ENCODE measurements around the gene MTX1. TPM values are rescaled to one million over a fixed set of nuclear protein-coding genes. Genes with fewer than 3 reads are reported as not detected.
"Not testable (repeated sequence)": the region's sequence is repeated elsewhere in the genome, so short reads cannot be mapped to it uniquely, and the experiment has no call there.

MTX1 gene
- total and polyA plus RNA-seq, 4 experiments from 2014 or later, result 17.7 to 65.5 (median 30.4) TPM

DNA sequence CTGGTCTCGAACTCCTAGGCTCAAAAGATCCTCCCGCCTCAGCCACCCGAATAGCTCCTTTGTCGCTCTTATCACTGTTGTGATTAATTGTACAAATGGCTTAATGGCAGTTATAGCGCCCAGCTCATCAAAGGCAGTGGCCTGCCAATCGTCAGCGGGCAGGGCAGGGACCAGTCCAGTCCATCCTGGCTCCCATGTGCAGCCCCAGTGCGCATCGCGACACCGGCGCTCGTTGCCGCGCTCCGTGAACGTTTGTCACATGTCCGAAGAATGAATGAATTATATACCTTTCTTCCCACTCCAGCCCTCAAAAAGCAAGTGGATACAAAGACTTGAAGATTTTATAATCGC is 18.4 kb downstream of the MTX1 start:
- Mint-ChIP-seq H3K4me3 (peak overlapping the region; percentile 78 to 93 (median 88)), H3K9me3 (no peaks in the 10 kb centered on the region), H3K36me3 (peaks cover 0 to 9% of the 10 kb centered on the region in 2 donors), H3K27ac (peak overlapping the region; percentile 77 to 97 (median 93)), H3K27me3 (no peaks in the 10 kb centered on the region), H3K4me1 (peaks cover 14 to 34% (median 25%) of the 10 kb centered on the region in 4 donors)
- H3K27me3 ChIP-seq (ENCODE audit: insufficient read depth, low read length), result no peaks in the 10 kb centered on the region
- peaks cover 19% of the 10 kb centered on the region for H3K4me1 ChIP-seq (ENCODE audit: insufficient read depth, low read length)
- H3K27ac ChIP-seq (ENCODE audit: low read depth, low read length), result peak overlapping the region; percentile 69
- H3K9me3 ChIP-seq (ENCODE audit: control insufficient read depth in 1 of 2, low read length in 2 of 2), result no peaks in the 10 kb centered on the region
- no peaks in the 10 kb centered on the region for H3K36me3 ChIP-seq (ENCODE audit: insufficient read depth, low read length)
- intact Hi-C loops (cut with micrococcal nuclease), result loop anchor here (1.0 kb wide), 5 partner anchors 17 to 136 kb away; partner anchors contain the start of gene THBS3
- ChIA-PET POLR2A (ENCODE audit: partially characterized antibody) (interaction anchor here (1.1 to 3.8 kb wide), 13 partner anchors 14 to 142 kb away, joined by 3 to 89 read pairs (median 7); partner anchors contain the start of genes CLK2, KRTCAP2, MTX1 and THBS3), CTCF (ENCODE audit: partially characterized antibody) (interaction anchor here (0.7 to 7.4 kb wide), 15 partner anchors 12 to 135 kb away, joined by 3 to 106 read pairs (median 5); partner anchors contain the start of genes KRTCAP2, MTX1 and THBS3)
- no peak for DNase-seq
- H3K4me3 ChIP-seq (ENCODE audit: low read length in 2 of 2), result peak overlapping the region; percentile 80 to 86

DNA sequence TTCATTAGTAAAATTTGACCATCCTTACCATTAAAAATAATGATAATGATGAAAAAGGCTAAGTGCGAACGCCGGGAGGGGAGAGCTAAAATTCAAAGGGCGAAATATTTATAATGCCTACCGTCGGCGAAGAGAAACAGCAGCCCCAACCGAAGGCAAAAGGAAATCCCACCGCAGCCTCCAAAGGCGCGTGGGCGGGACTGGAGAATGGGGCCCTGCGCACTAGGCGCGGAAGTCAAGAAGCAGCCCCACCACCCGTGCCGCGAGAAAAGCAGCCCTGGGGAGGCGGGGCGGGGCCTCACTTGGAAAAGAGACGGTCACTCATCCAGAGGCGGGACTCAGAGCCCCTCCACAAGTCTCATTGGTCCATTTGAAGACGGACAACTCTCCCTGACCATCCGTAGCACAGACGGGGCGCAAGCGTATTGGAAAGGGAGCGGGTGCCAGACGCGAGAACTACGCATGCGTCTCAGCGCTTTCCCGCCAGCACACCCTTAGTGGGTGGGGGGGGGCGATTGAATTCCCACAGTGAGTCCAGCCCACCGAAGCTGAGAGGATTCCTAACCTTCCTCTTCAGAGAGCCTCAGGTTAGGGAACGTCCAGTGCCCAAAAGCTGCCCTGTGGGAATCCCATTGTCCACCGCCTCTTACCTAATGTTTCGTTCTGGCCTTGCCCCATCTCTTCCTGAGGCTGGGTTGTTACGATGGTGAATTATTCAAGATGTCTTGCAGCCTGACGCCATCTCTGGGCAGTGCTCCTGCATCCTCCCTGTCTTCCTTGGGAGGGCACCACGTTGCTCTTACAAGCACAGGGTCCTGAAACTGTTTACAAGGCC is 19.0 kb downstream of the MTX1 start:
- Mint-ChIP-seq H3K9me3 (no peaks in the 10 kb centered on the region), H3K27me3 (no peaks in the 10 kb centered on the region), H3K4me3 (peak overlapping the region; percentile 78 to 93 (median 88)), H3K36me3 (peaks cover 0 to 9% of the 10 kb centered on the region in 2 donors), H3K27ac (peak overlapping the region; percentile 77 to 97 (median 93)), H3K4me1 (peaks cover 14 to 34% (median 25%) of the 10 kb centered on the region in 4 donors)
- Histone ChIP-seq H3K4me1 (ENCODE audit: insufficient read depth, low read length) (peaks cover 19% of the 10 kb centered on the region), H3K4me3 (ENCODE audit: low read length in 2 of 2) (peak overlapping the region; percentile 80 to 86), H3K27me3 (ENCODE audit: insufficient read depth, low read length) (no peaks in the 10 kb centered on the region), H3K27ac (ENCODE audit: low read depth, low read length) (peak overlapping the region; percentile 69), H3K9me3 (ENCODE audit: control insufficient read depth in 1 of 2, low read length in 2 of 2) (no peaks in the 10 kb centered on the region), H3K36me3 (ENCODE audit: insufficient read depth, low read length) (no peaks in the 10 kb centered on the region)
- intact Hi-C loops (cut with micrococcal nuclease), result loop anchor here (1.0 kb wide), 2 partner anchors 17 to 33 kb away; no protein-coding TSS in a partner anchor
- peak; percentile 94 to 99 (median 98) for DNase-seq
- CTCF ChIA-PET (ENCODE audit: partially characterized antibody), result interaction anchor here (0.6 to 7.4 kb wide), 17 partner anchors 12 to 143 kb away, joined by 3 to 106 read pairs (median 5); partner anchors contain the start of genes KRTCAP2, MTX1 and THBS3
- POLR2A ChIA-PET (ENCODE audit: partially characterized antibody), result interaction anchor here (1.1 to 3.8 kb wide), 13 partner anchors 14 to 142 kb away, joined by 3 to 89 read pairs (median 7); partner anchors contain the start of genes CLK2, KRTCAP2, MTX1 and THBS3

DNA sequence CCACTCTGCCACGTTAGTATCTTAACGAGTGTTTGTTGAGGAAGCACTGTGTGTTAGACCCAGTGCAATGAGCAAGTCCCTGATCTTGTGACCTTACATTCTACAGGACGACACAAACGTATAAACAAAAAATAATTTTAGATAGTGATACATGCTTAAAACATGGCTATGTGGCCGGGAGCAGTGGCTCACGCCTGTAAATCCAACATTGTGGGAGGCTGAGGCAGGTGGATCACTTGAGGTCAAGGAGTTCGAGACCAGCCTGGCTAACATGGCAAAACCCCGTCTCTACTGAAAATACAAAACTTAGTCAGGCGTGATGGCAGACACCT is 19.6 kb downstream of the MTX1 start:
- Mint-ChIP-seq H3K4me1 (peaks cover 14 to 34% (median 25%) of the 10 kb centered on the region in 4 donors), H3K9me3 (no peaks in the 10 kb centered on the region), H3K27me3 (no peaks in the 10 kb centered on the region), H3K27ac (peak overlapping the region; percentile 77 to 97 (median 93)), H3K4me3 (peak overlapping the region; percentile 78 to 93 (median 88)), H3K36me3 (peaks cover 0 to 9% of the 10 kb centered on the region in 2 donors)
- ChIA-PET POLR2A (ENCODE audit: partially characterized antibody) (interaction anchor here (1.5 to 3.8 kb wide), 8 partner anchors 13 to 143 kb away, joined by 3 to 89 read pairs (median 15); partner anchors contain the start of genes CLK2, KRTCAP2, MTX1 and THBS3), CTCF (ENCODE audit: partially characterized antibody) (interaction anchor here (0.6 to 7.4 kb wide), 6 partner anchors 21 to 143 kb away, joined by 3 to 106 read pairs (median 9); partner anchors contain the start of genes KRTCAP2, MTX1 and THBS3)
- no peaks in the 10 kb centered on the region for H3K36me3 ChIP-seq (ENCODE audit: insufficient read depth, low read length)
- H3K27ac ChIP-seq (ENCODE audit: low read depth, low read length), result peak overlapping the region; percentile 69
- no peak for DNase-seq
- H3K9me3 ChIP-seq (ENCODE audit: control insufficient read depth in 1 of 2, low read length in 2 of 2), result no peaks in the 10 kb centered on the region
- H3K27me3 ChIP-seq (ENCODE audit: insufficient read depth, low read length), result no peaks in the 10 kb centered on the region
- intact Hi-C loops (cut with micrococcal nuclease), result no loop called here
- peak overlapping the region in 1 of 2 donors; percentile 80 for H3K4me3 ChIP-seq (ENCODE audit: low read length in 2 of 2)
- peaks cover 19% of the 10 kb centered on the region for H3K4me1 ChIP-seq (ENCODE audit: insufficient read depth, low read length)

DNA sequence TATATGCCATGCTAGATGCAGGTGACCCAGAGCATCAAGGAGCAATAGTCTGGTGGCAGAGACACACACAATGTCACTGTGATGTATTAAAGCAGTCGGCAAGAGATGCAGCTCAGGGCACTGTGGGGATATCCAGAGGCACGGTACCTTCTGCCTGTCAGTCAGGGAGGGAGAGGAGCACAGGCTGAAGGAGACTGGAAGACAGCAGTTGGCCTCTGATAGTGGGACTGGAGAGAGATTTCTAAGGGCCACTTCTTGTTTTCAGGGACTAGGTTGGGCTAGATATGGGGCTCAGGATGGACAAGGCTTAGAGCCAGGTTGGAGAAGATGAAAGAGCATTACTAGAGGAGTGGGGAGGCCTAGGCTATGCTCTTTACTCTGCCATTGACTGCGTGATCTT is 22.8 kb downstream of the MTX1 start:
- ChIA-PET CTCF (ENCODE audit: partially characterized antibody) (interaction anchor here (1.5 kb wide), 1 partner anchor 19 kb away, joined by 3 read pairs; no protein-coding TSS in a partner anchor), POLR2A (ENCODE audit: partially characterized antibody) (interaction anchor here (1.0 to 1.4 kb wide), 2 partner anchors 12 to 57 kb away, joined by 3 to 5 read pairs; no protein-coding TSS in a partner anchor)
- H3K27me3 Mint-ChIP-seq; H3K4me3 ChIP-seq (ENCODE audit: low read length in 2 of 2); H3K27me3 ChIP-seq (ENCODE audit: insufficient read depth, low read length); H3K4me3 Mint-ChIP-seq; DNase-seq; H3K9me3 ChIP-seq (ENCODE audit: control insufficient read depth in 1 of 2, low read length in 2 of 2); H3K36me3 ChIP-seq (ENCODE audit: insufficient read depth, low read length); intact Hi-C loops (cut with micrococcal nuclease); H3K9me3 Mint-ChIP-seq; H3K27ac ChIP-seq (ENCODE audit: low read depth, low read length): not testable (repeated sequence)
- Mint-ChIP-seq H3K4me1 (peaks cover 16 to 35% (median 26%) of the 10 kb centered on the region in 4 donors), H3K27ac (peak overlapping the region in 5 of 7 donors; percentile 10 to 82 (median 24)), H3K36me3 (peaks cover 9 to 16% of the 10 kb centered on the region in 2 donors)
- peaks cover 22% of the 10 kb centered on the region for H3K4me1 ChIP-seq (ENCODE audit: insufficient read depth, low read length)

DNA sequence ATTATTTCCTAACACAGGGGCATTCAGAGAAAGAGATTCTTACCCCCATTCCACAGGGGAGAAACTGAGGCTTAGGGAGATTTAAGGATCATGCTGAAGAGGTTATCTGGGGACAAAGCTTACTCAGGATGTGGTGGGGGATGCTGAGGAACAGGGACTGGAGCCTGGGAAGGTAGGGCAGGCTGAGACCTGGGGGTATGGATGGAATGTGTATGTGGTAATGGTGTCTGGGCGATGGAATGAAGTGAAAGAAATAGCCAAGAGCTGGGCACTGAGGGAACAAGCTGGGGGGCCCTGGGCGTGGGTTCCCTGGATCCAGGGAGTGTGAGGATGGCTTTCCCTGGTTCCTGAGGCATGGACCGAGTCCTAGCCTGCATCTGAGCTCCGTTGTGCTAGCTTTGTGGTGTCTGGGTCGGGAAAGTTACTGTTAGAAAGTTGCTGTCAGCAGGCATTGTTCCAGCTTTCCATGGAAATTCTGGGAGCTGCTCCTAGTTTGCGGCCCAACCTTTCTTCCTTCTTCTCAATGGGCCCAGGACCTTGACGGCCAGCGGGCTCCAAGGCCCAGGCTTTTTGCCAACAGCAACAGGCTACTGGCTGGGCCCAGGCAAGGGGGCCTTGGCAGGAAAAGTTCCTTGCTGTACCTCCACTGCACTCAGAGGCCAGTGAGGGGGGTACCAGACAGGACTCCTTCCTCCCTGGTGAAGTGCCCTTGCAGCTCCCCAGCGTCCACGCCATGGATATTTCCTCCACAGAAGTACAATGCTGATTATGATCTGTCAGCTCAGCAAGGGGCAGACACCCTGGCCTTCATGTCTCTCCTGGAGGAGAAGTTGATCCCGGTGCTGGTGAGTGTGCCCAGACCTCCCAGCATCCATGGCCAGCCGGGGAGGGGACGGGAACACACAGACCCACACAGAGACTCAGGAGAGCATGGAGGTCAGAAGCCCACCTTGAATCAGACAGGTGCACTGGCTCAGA is 23.8 kb downstream of the MTX1 start:
- H3K4me3 Mint-ChIP-seq; DNase-seq; H3K27ac ChIP-seq (ENCODE audit: low read depth, low read length); H3K27me3 Mint-ChIP-seq; H3K9me3 Mint-ChIP-seq; H3K9me3 ChIP-seq (ENCODE audit: control insufficient read depth in 1 of 2, low read length in 2 of 2); intact Hi-C loops (cut with micrococcal nuclease); H3K36me3 ChIP-seq (ENCODE audit: insufficient read depth, low read length); H3K4me3 ChIP-seq (ENCODE audit: low read length in 2 of 2); H3K27me3 ChIP-seq (ENCODE audit: insufficient read depth, low read length): not testable (repeated sequence)
- peaks cover 13 to 33% (median 24%) of the 10 kb centered on the region in 4 donors for H3K4me1 Mint-ChIP-seq
- POLR2A ChIA-PET (ENCODE audit: partially characterized antibody), result interaction anchor here (1.0 to 1.4 kb wide), 2 partner anchors 11 to 58 kb away, joined by 3 to 5 read pairs; no protein-coding TSS in a partner anchor
- peak overlapping the region in 3 of 7 donors; percentile 11 to 53 (median 15) for H3K27ac Mint-ChIP-seq
- H3K36me3 Mint-ChIP-seq, result peaks cover 15 to 19% of the 10 kb centered on the region in 2 donors
- peaks cover 22% of the 10 kb centered on the region for H3K4me1 ChIP-seq (ENCODE audit: insufficient read depth, low read length)
- CTCF ChIA-PET (ENCODE audit: partially characterized antibody), result interaction anchor here (1.5 kb wide), 1 partner anchor 18 kb away, joined by 3 read pairs; no protein-coding TSS in a partner anchor

DNA sequence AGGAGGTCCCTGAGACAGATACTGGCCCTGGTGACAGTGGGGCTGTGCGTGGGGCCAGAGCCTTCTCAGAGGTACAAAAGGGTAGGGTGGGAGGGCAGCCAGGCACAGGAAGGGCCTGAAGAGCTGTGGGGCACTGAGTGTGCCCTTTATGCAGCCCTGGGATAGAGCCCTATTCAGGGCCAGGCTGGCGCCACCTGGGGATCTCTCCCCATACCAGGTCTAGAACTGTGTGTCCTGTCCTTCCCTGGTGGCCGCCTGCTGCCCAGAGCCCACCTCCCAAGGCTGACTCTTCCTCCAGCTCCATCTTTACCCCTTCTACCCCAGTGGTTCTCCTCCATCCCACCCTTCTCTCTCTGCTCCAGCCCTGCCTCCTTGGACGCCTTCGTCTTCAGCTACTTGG is 25.0 kb downstream of the MTX1 start:
- intact Hi-C loops (cut with micrococcal nuclease); POLR2A ChIA-PET (ENCODE audit: partially characterized antibody); H3K4me3 Mint-ChIP-seq: not testable (repeated sequence)

More for the DNA sequence above, 25.0 kb downstream of the MTX1 start:
- H3K27ac ChIP-seq (ENCODE audit: low read depth, low read length); DNase-seq; H3K27me3 Mint-ChIP-seq; CTCF ChIA-PET (ENCODE audit: partially characterized antibody); H3K27me3 ChIP-seq (ENCODE audit: insufficient read depth, low read length); H3K9me3 ChIP-seq (ENCODE audit: control insufficient read depth in 1 of 2, low read length in 2 of 2); H3K36me3 ChIP-seq (ENCODE audit: insufficient read depth, low read length); H3K9me3 Mint-ChIP-seq; H3K27ac Mint-ChIP-seq; H3K4me3 ChIP-seq (ENCODE audit: low read length in 2 of 2): not testable (repeated sequence)
- peaks cover 21 to 26% of the 10 kb centered on the region in 2 donors for H3K36me3 Mint-ChIP-seq
- peaks cover 10 to 24% (median 17%) of the 10 kb centered on the region in 4 donors for H3K4me1 Mint-ChIP-seq
- H3K4me1 ChIP-seq (ENCODE audit: insufficient read depth, low read length), result peaks cover 14% of the 10 kb centered on the region
